ENCODE measurements around the gene PTPN7. TPM values are rescaled to one million over a fixed set of nuclear protein-coding genes. Genes with fewer than 3 reads are reported as not detected.
A peak's percentile ranks its signal among the peaks of the same experiment; 100 is the strongest.

The PTPN7 gene
- total RNA-seq, 1 experiment from 2014 or later, result not detected

DNA sequence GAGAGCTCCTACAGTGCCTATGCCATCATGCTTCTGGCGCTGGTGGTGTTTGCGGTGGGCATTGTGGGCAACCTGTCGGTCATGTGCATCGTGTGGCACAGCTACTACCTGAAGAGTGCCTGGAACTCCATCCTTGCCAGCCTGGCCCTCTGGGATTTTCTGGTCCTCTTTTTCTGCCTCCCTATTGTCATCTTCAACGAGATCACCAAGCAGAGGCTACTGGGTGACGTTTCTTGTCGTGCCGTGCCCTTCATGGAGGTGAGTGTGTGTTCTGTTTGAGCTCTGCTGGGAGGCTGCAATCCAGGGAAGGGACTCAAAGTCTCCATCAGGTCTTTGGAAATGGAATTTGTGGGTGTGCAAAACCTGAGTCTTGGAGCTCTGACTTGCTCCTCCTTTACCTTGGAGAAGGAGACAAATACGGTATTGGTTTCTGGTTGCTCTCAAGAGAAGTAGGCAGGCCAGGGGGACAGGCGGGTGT, 37.0 kb downstream of the PTPN7 start:
- no TSS peak for BruUV-seq (replicated peaks)
- Histone ChIP-seq H4K20me1 (ENCODE audit: low read length) (no peaks in the 10 kb centered on the region), H3K27me3 (ENCODE audit: low read length) (no peaks in the 10 kb centered on the region), H3F3A (ENCODE audit: low read length, unreplicated experiment) (no peaks in the 10 kb centered on the region), H3K36me3 (ENCODE audit: low read depth, low read length) (no peaks in the 10 kb centered on the region), H3K4me2 (ENCODE audit: low read length) (no peak overlapping the region), H3K9ac (ENCODE audit: low read length) (no peak overlapping the region), H3K9me3 (ENCODE audit: low read length) (no peaks in the 10 kb centered on the region), H3K79me2 (ENCODE audit: low read length) (no peaks in the 10 kb centered on the region), H3K4me1 (ENCODE audit: insufficient read depth, low read length) (peaks cover 5% of the 10 kb centered on the region), H3K4me3 (ENCODE audit: low read length) (no peak overlapping the region), H3K27ac (ENCODE audit: low read length) (no peak overlapping the region), H3K9me2 (replicated peaks; ENCODE audit: low read length) (no peaks in the 10 kb centered on the region), H2AFZ (ENCODE audit: low read length) (no peak overlapping the region)
- no peak for TF ChIP-seq EZH2phosphoT487 (IDR thresholded peaks at IDR 0.05; ENCODE audit: borderline replicate concordance, low read length)
- TF ChIP-seq EZH2 (IDR thresholded peaks at IDR 0.05; ENCODE audit: low read length, unreplicated experiment), result no peak
- TF ChIP-seq, protein P1, sequence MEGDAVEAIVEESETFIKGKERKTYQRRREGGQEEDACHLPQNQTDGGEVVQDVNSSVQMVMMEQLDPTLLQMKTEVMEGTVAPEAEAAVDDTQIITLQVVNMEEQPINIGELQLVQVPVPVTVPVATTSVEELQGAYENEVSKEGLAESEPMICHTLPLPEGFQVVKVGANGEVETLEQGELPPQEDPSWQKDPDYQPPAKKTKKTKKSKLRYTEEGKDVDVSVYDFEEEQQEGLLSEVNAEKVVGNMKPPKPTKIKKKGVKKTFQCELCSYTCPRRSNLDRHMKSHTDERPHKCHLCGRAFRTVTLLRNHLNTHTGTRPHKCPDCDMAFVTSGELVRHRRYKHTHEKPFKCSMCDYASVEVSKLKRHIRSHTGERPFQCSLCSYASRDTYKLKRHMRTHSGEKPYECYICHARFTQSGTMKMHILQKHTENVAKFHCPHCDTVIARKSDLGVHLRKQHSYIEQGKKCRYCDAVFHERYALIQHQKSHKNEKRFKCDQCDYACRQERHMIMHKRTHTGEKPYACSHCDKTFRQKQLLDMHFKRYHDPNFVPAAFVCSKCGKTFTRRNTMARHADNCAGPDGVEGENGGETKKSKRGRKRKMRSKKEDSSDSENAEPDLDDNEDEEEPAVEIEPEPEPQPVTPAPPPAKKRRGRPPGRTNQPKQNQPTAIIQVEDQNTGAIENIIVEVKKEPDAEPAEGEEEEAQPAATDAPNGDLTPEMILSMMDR (conservative IDR thresholded peaks at IDR 0.05; ENCODE audit: low read depth, low read length), result no peak
- POLR2A ChIA-PET (ENCODE audit: unreplicated experiment), result no interaction called here
- ATAC-seq (no peak), DNase-seq (no peak)
- intact Hi-C loops (cut with micrococcal nuclease), result no loop called here
- CTCF ChIA-PET, result interaction anchor here (0.7 kb wide), 2 partner anchors 120 to 633 kb away, joined by 3 read pairs; no protein-coding TSS in a partner anchor

DNA sequence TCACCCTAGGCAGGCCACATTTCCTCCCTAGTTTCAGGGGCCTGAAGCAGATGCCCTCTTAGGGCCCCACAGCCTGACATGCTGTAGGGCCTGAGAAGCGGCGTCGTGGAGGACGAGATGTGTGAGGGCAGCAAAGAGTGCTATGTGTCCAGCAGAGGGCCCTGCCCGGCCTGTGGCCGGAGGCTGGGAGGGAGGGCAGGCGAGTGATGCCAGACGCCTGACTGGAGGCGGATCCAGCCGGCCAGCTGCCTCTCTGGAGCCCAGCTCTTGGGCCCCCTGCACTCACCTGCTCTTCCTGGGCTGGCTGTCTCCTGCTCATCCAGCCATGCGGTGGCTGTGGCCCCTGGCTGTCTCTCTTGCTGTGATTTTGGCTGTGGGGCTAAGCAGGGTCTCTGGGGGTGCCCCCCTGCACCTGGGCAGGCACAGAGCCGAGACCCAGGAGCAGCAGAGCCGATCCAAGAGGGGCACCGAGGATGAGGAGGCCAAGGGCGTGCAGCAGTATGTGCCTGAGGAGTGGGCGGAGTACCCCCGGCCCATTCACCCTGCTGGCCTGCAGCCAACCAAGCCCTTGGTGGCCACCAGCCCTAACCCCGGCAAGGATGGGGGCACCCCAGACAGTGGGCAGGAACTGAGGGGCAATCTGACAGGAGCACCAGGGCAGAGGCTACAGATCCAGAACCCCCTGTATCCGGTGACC, 37.6 kb downstream of the PTPN7 start, which contains the start of gene GPR37L1:
GPR37L1 (plus strand) TSS at position 279 of the 697 bp plus-strand sequence; CDS start at position 326, 47 bp downstream.
- Histone ChIP-seq H3K36me3 (ENCODE audit: low read depth, low read length) (no peaks in the 10 kb centered on the region), H3K27me3 (ENCODE audit: low read length) (no peaks in the 10 kb centered on the region), H2AFZ (ENCODE audit: low read length) (no peak within 1 kb of the TSS), H3K9me3 (ENCODE audit: low read length) (no peaks in the 10 kb centered on the region), H3K4me2 (ENCODE audit: low read length) (no peak within 1 kb of the TSS), H3K9me2 (replicated peaks; ENCODE audit: low read length) (no peaks in the 10 kb centered on the region), H3K4me3 (ENCODE audit: low read length) (no peak within 1 kb of the TSS), H3K9ac (ENCODE audit: low read length) (no peak within 1 kb of the TSS), H3F3A (ENCODE audit: low read length, unreplicated experiment) (no peaks in the 10 kb centered on the region), H3K4me1 (ENCODE audit: insufficient read depth, low read length) (peaks cover 5% of the 10 kb centered on the region), H3K79me2 (ENCODE audit: low read length) (no peaks in the 10 kb centered on the region), H4K20me1 (ENCODE audit: low read length) (no peaks in the 10 kb centered on the region), H3K27ac (ENCODE audit: low read length) (no peak within 1 kb of the TSS)
- ChIA-PET CTCF (interaction anchor here (0.7 kb wide), 1 partner anchor 633 kb away, joined by 3 read pairs; no protein-coding TSS in a partner anchor), POLR2A (ENCODE audit: unreplicated experiment) (no interaction called here)
- ATAC-seq (peak; percentile 71), DNase-seq (peak; percentile 32)
- TF ChIP-seq, protein P1 (conservative IDR thresholded peaks at IDR 0.05; ENCODE audit: low read depth, low read length), result peak; percentile 40; the same call in 1 of the 2 replicates
- no peak for TF ChIP-seq EZH2phosphoT487 (IDR thresholded peaks at IDR 0.05; ENCODE audit: borderline replicate concordance, low read length)
- intact Hi-C loops (cut with micrococcal nuclease), result no loop called here
- no TSS peak for BruUV-seq (replicated peaks)

DNA sequence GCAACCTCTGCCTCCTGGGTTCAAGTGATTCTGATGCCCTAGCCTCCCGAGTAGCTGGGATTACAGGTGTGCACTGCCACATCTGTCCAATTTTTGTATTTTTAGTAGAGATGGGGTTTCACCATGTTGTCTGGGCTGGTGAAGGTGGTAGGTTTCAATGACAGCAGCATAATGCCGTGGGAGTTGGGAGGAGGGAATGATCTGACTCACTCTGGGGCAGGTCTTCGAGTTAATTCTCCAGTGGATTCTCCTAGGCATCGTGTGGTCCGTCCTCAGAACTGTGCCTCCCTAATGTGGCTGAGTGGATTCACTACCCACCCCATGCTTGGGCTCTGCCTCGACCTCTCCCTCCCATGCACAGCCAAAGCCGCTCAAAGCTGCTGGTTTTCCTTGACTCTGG, 39.4 kb downstream of the PTPN7 start:
- H3K4me3 ChIP-seq (ENCODE audit: low read length), result no peak overlapping the region
- H2AFZ ChIP-seq (ENCODE audit: low read length), result no peak overlapping the region
- no peaks in the 10 kb centered on the region for H4K20me1 ChIP-seq (ENCODE audit: low read length)
- no peaks in the 10 kb centered on the region for H3K79me2 ChIP-seq (ENCODE audit: low read length)
- TF ChIP-seq EZH2 (IDR thresholded peaks at IDR 0.05; ENCODE audit: low read length, unreplicated experiment) (no peak), EZH2phosphoT487 (IDR thresholded peaks at IDR 0.05; ENCODE audit: borderline replicate concordance, low read length) (no peak)
- TF ChIP-seq, protein P1 (conservative IDR thresholded peaks at IDR 0.05; ENCODE audit: low read depth, low read length), result no peak
- intact Hi-C loops (cut with micrococcal nuclease), result no loop called here
- no peaks in the 10 kb centered on the region for H3K36me3 ChIP-seq (ENCODE audit: low read depth, low read length)
- no peak for ATAC-seq
- H3K4me1 ChIP-seq (ENCODE audit: insufficient read depth, low read length), result peaks cover 5% of the 10 kb centered on the region
- ChIA-PET CTCF (no interaction called here), POLR2A (ENCODE audit: unreplicated experiment) (no interaction called here)
- no peak overlapping the region for H3K27ac ChIP-seq (ENCODE audit: low read length)
- no peaks in the 10 kb centered on the region for H3K9me2 ChIP-seq (replicated peaks; ENCODE audit: low read length)
- BruUV-seq (replicated peaks), result no TSS peak
- no peak for DNase-seq
- no peak overlapping the region for H3K4me2 ChIP-seq (ENCODE audit: low read length)
- H3F3A ChIP-seq (ENCODE audit: low read length, unreplicated experiment), result no peaks in the 10 kb centered on the region
- H3K9ac ChIP-seq (ENCODE audit: low read length), result no peak overlapping the region
- no peaks in the 10 kb centered on the region for H3K9me3 ChIP-seq (ENCODE audit: low read length)
- H3K27me3 ChIP-seq (ENCODE audit: low read length), result no peaks in the 10 kb centered on the region

Data from PC-3 (cell line).